ENCODE measurements around the gene MAP3K14. TPM values are rescaled to one million over a fixed set of nuclear protein-coding genes. Genes with fewer than 3 reads are reported as not detected.
A peak's percentile ranks its signal among the peaks of the same experiment; 100 is the strongest.

MAP3K14 gene
- total RNA-seq, 1 experiment from 2014 or later, result 16.8 TPM

DNA sequence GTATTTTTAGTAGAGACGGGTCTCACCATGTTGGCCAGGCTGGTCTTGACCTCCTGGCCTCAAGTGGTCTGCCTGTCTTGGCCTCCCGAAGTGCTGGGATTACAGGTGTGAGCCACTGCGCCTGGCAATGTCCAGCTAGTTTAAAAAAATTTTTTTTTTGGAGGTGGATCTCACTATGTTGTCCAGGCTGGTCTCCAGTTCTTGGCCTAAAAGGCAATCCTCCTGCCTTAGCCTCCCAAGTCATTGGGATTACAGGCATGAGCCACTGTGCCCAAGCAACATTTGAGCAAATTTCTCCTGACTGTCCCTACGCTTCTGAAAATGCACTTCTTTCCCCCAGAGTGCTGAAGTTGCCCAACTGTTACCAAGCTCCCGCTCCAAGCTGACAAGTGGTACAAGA lies 8.0 kb downstream of the MAP3K14 start:
- no peak for TF ChIP-seq EZH2 (IDR thresholded peaks at IDR 0.05; ENCODE audit: low read length, unreplicated experiment)
- TF ChIP-seq, protein P1, sequence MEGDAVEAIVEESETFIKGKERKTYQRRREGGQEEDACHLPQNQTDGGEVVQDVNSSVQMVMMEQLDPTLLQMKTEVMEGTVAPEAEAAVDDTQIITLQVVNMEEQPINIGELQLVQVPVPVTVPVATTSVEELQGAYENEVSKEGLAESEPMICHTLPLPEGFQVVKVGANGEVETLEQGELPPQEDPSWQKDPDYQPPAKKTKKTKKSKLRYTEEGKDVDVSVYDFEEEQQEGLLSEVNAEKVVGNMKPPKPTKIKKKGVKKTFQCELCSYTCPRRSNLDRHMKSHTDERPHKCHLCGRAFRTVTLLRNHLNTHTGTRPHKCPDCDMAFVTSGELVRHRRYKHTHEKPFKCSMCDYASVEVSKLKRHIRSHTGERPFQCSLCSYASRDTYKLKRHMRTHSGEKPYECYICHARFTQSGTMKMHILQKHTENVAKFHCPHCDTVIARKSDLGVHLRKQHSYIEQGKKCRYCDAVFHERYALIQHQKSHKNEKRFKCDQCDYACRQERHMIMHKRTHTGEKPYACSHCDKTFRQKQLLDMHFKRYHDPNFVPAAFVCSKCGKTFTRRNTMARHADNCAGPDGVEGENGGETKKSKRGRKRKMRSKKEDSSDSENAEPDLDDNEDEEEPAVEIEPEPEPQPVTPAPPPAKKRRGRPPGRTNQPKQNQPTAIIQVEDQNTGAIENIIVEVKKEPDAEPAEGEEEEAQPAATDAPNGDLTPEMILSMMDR (conservative IDR thresholded peaks at IDR 0.05; ENCODE audit: low read depth, low read length), result no peak
- TF ChIP-seq EZH2phosphoT487 (IDR thresholded peaks at IDR 0.05; ENCODE audit: borderline replicate concordance, low read length), result no peak
- ChIA-PET POLR2A (ENCODE audit: unreplicated experiment) (no interaction called here), CTCF (no interaction called here)
- Histone ChIP-seq H3F3A (ENCODE audit: low read length, unreplicated experiment) (peaks cover 27% of the 10 kb centered on the region), H4K20me1 (ENCODE audit: low read length) (peaks cover 31% of the 10 kb centered on the region; the same call in 1 of the 2 replicates), H3K9me3 (ENCODE audit: low read length) (no peaks in the 10 kb centered on the region), H3K79me2 (ENCODE audit: low read length) (peaks cover 94% of the 10 kb centered on the region), H3K4me3 (ENCODE audit: low read length) (no peak overlapping the region), H3K4me2 (ENCODE audit: low read length) (no peak overlapping the region), H2AFZ (ENCODE audit: low read length) (no peak overlapping the region), H3K9ac (ENCODE audit: low read length) (no peak overlapping the region), H3K27me3 (ENCODE audit: low read length) (no peaks in the 10 kb centered on the region), H3K27ac (ENCODE audit: low read length) (no peak overlapping the region), H3K36me3 (ENCODE audit: low read depth, low read length) (peaks cover 29% of the 10 kb centered on the region), H3K4me1 (ENCODE audit: insufficient read depth, low read length) (peaks cover 67% of the 10 kb centered on the region), H3K9me2 (replicated peaks; ENCODE audit: low read length) (no peaks in the 10 kb centered on the region)
- DNase-seq (no peak), ATAC-seq (no peak)
- intact Hi-C loops (cut with micrococcal nuclease), result no loop called here
- no TSS peak for BruUV-seq (replicated peaks)

DNA sequence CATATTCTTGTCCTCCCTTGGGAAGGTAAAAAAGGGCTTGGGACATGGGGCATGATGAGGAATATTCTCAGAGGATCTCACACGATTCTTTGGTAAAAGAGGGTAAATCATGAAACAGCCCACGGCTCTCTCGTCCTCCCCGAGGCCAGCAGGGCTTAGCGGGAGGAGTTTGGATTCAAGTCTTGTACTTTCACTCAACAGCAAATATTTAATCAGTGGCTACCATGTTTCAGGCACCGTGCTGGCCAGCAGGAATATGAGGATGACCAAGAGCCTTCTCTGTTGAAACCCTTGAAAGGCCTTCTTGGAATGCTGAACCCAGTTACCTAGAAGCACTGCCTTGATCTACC lies 8.8 kb downstream of the MAP3K14 start:
- H3K27ac ChIP-seq (ENCODE audit: low read length), result peak overlapping the region; percentile 70
- peaks cover 58% of the 10 kb centered on the region for H3K4me1 ChIP-seq (ENCODE audit: insufficient read depth, low read length)
- ChIA-PET CTCF (no interaction called here), POLR2A (ENCODE audit: unreplicated experiment) (no interaction called here)
- peak overlapping the region; percentile 47 for H3K4me2 ChIP-seq (ENCODE audit: low read length)
- TF ChIP-seq EZH2phosphoT487 (IDR thresholded peaks at IDR 0.05; ENCODE audit: borderline replicate concordance, low read length) (no peak), EZH2 (IDR thresholded peaks at IDR 0.05; ENCODE audit: low read length, unreplicated experiment) (no peak)
- TF ChIP-seq, protein P1 (conservative IDR thresholded peaks at IDR 0.05; ENCODE audit: low read depth, low read length), result no peak
- peaks cover 24% of the 10 kb centered on the region for H3F3A ChIP-seq (ENCODE audit: low read length, unreplicated experiment)
- H3K9me3 ChIP-seq (ENCODE audit: low read length), result no peaks in the 10 kb centered on the region
- 0 out of 2 replicates have a peak overlapping the region, but pooled peaks have one; percentile 5 for H3K9ac ChIP-seq (ENCODE audit: low read length)
- peaks cover 94% of the 10 kb centered on the region for H3K79me2 ChIP-seq (ENCODE audit: low read length)
- no TSS peak for BruUV-seq (replicated peaks)
- H2AFZ ChIP-seq (ENCODE audit: low read length), result no peak overlapping the region
- H3K36me3 ChIP-seq (ENCODE audit: low read depth, low read length), result peaks cover 29% of the 10 kb centered on the region
- peaks cover 26% of the 10 kb centered on the region; the same call in 1 of the 2 replicates for H4K20me1 ChIP-seq (ENCODE audit: low read length)
- DNase-seq, result no peak
- no peaks in the 10 kb centered on the region for H3K27me3 ChIP-seq (ENCODE audit: low read length)
- no peak for ATAC-seq
- no peak overlapping the region for H3K4me3 ChIP-seq (ENCODE audit: low read length)
- intact Hi-C loops (cut with micrococcal nuclease), result no loop called here
- no peaks in the 10 kb centered on the region for H3K9me2 ChIP-seq (replicated peaks; ENCODE audit: low read length)

DNA sequence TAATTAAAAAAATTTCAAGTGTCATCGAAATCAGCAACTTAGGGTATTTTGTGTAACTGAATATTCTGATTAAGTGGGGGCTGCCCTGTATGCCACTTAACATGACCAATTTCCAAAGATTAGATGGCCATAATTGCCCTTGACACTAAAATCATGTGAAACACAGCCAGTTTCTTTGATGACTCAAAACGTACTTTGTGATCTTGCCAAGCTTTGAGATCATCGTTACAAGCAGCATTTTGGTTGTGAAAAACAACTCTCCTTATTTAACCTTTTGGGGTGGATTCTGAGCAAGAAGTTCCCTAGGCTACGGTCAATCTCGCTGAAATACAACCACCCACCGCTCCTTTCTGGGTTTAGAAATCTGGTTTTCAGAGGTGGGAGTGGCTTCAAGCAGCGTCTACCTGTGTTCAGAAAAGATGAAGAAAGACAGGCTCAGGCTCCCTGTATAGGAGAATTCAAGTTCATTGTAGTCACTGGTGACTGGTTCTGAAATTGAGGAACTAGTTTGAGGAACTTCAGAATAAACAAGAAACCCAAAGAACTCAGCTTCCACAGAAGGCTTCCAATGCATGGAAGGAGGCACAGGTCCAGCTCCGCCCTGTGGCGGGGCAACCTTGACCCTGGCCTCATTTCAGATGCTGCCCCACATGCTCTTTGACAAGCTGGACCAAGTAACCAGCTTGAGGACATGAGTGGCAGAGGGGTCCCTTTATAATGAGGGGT lies 9.4 kb downstream of the MAP3K14 start:
- peak overlapping the region; percentile 70 for H3K27ac ChIP-seq (ENCODE audit: low read length)
- H3K4me1 ChIP-seq (ENCODE audit: insufficient read depth, low read length), result peaks cover 53% of the 10 kb centered on the region
- BruUV-seq (replicated peaks), result no TSS peak
- ATAC-seq (peak; percentile 12), DNase-seq (peak; percentile 91)
- H3K36me3 ChIP-seq (ENCODE audit: low read depth, low read length), result peaks cover 29% of the 10 kb centered on the region
- no peaks in the 10 kb centered on the region for H3K27me3 ChIP-seq (ENCODE audit: low read length)
- TF ChIP-seq EZH2 (IDR thresholded peaks at IDR 0.05; ENCODE audit: low read length, unreplicated experiment), result no peak
- no peak for TF ChIP-seq EZH2phosphoT487 (IDR thresholded peaks at IDR 0.05; ENCODE audit: borderline replicate concordance, low read length)
- TF ChIP-seq, protein P1 (conservative IDR thresholded peaks at IDR 0.05; ENCODE audit: low read depth, low read length), result no peak
- H3K79me2 ChIP-seq (ENCODE audit: low read length), result peaks cover 94% of the 10 kb centered on the region
- no peaks in the 10 kb centered on the region for H3K9me3 ChIP-seq (ENCODE audit: low read length)
- CTCF ChIA-PET, result interaction anchor here (0.6 to 1.0 kb wide), 2 partner anchors 12 to 180 kb away, joined by 3 to 5 read pairs; no protein-coding TSS in a partner anchor
- H3K9ac ChIP-seq (ENCODE audit: low read length), result peak overlapping the region; percentile 5; the same call in 1 of the 2 replicates
- POLR2A ChIA-PET (ENCODE audit: unreplicated experiment), result interaction anchor here (1.6 kb wide), 1 partner anchor 10 kb away, joined by 11 read pairs; the partner anchor contains the start of gene MAP3K14
- peaks cover 26% of the 10 kb centered on the region; the same call in 1 of the 2 replicates for H4K20me1 ChIP-seq (ENCODE audit: low read length)
- H3K9me2 ChIP-seq (replicated peaks; ENCODE audit: low read length), result no peaks in the 10 kb centered on the region
- intact Hi-C loops (cut with micrococcal nuclease), result no loop called here
- no peak overlapping the region for H2AFZ ChIP-seq (ENCODE audit: low read length)
- H3F3A ChIP-seq (ENCODE audit: low read length, unreplicated experiment), result peaks cover 18% of the 10 kb centered on the region
- H3K4me3 ChIP-seq (ENCODE audit: low read length), result peak overlapping the region; percentile 1; the same call in 1 of the 2 replicates
- H3K4me2 ChIP-seq (ENCODE audit: low read length), result peak overlapping the region; percentile 47
